HepG2 (cell line): ENCODE data around the gene TM4SF1. TPM values are rescaled to one million over a fixed set of nuclear protein-coding genes. Genes with fewer than 3 reads are reported as not detected.

Experiments
- ATAC-seq: fragments of 200-7000 bp; cut with Tn5 transposase; 3 replicates; pipeline ENCODE4 v1.9.1; 2020; ENCODE audit warnings: mild to moderate bottlenecking, moderate library complexity
- BruUV-seq: library from RNA; stranded (reverse); fragments of 400-500 nt; replicated peaks from 2 replicates; lab custom pipeline; 2021; lab: Mats Ljungman, UMichigan
- CTCF ChIA-PET: fragments of 300-600 bp; formaldehyde crosslinking; extraction: SDS; loops from one replicate; lab custom pipeline; 2021; ENCODE audit warnings: low total read pairs, inconsistent platforms, low intra/inter-chr PET ratio; lab: Yijun Ruan, JAX
- POLR2A ChIA-PET: fragments of 350-600 bp; sonication (Branson Sonifier 250); formaldehyde crosslinking; loops from one replicate; lab custom pipeline; 2020; ENCODE audit warnings: antibody characterized with exemption, inconsistent platforms; lab: Yijun Ruan, JAX
- DNase-seq: peaks from one replicate; pipeline ENCODE4 v3.0.0-alpha.2; 2015; ENCODE audit warnings: low spot score
- FAIRE-seq: peaks from 3 replicates; lab custom pipeline; 2011; peaks lifted over from hg19 to GRCh38; lab: Jason Lieb, UNC
- H2AFZ ChIP-seq: one replicate; pipeline ENCODE4 v1.6.1; 2011; ENCODE audit warnings: low read length, inconsistent platforms
- H3K27ac ChIP-seq: fragments of 300-600 bp; 3 replicates; pipeline ENCODE4 v1.8.0; 2011; ENCODE audit warnings: mixed run types, mild to moderate bottlenecking, mixed read lengths, low read length, inconsistent platforms; ENCODE audit not compliant: insufficient read depth; ENCODE audit errors: extremely low read length
- H3K27me3 ChIP-seq, 2 experiments: fragments of 200-600 bp in 1 of 2; 2 replicates in 1 of 2; 3 replicates in 1 of 2; pipeline versions ENCODE4 v1.6.0 to v1.8.0; 2011; ENCODE audit warnings: low read length in 2 of 2, mild to moderate bottlenecking in 2 of 2, moderate library complexity in 2 of 2, inconsistent platforms in 1 of 2; ENCODE audit not compliant: insufficient read depth in 2 of 2, control insufficient read depth in 1 of 2
- H3K36me3 ChIP-seq, 2 experiments: fragments of 200-600 bp in 1 of 2; replicated peaks in 1 of 2; 2 replicates in 1 of 2; 3 replicates in 1 of 2; pipeline versions ENCODE4 v1.5.1 to v1.8.0; 2011; ENCODE audit warnings: low read length in 2 of 2, inconsistent platforms in 1 of 2; ENCODE audit not compliant: insufficient read depth in 2 of 2, control insufficient read depth in 1 of 2
- H3K4me1 ChIP-seq: 2 replicates; pipeline ENCODE4 v1.5.1; 2012; ENCODE audit warnings: low read length, inconsistent platforms; ENCODE audit not compliant: insufficient read depth
- H3K4me2 ChIP-seq: 2 replicates; pipeline ENCODE4 v1.6.0; 2011; ENCODE audit warnings: low read depth, low read length, inconsistent platforms
- H3K4me3 ChIP-seq, 3 experiments: fragments of 200-600 bp in 1 of 3; sonication (generic), shearing (Covaris generic) in 1 of 3; replicated peaks in 1 of 3; 2 replicates each; pipeline ENCODE4 v1.5.1; 2011 to 2016; ENCODE audit warnings: low read length in 3 of 3, inconsistent platforms in 2 of 3, low read depth in 2 of 3, mild to moderate bottlenecking in 2 of 3, control low read depth in 1 of 3, mixed read lengths in 1 of 3; ENCODE audit not compliant: insufficient read depth in 1 of 3
- H3K79me2 ChIP-seq: one replicate; pipeline ENCODE4 v1.6.1; 2011; ENCODE audit warnings: low read length, inconsistent platforms; ENCODE audit not compliant: insufficient read depth
- H3K9ac ChIP-seq: 2 replicates; pipeline ENCODE4 v1.6.0; 2011; ENCODE audit warnings: mild to moderate bottlenecking, low read depth, low read length, inconsistent platforms; ENCODE audit not compliant: insufficient read depth
- H3K9me3 ChIP-seq: 2 replicates; pipeline ENCODE4 v1.5.1; 2012; ENCODE audit warnings: mild to moderate bottlenecking, low read length
- H4K20me1 ChIP-seq: 2 replicates; pipeline ENCODE4 v1.6.0; 2011; ENCODE audit warnings: inconsistent platforms, mild to moderate bottlenecking, low read length, moderate library complexity; ENCODE audit not compliant: insufficient read depth
- CEBPB ChIP-seq: IDR thresholded peaks from 2 replicates; pipeline ENCODE4 v1.6.1; 2011; ENCODE audit warnings: low read depth, low read length, improper control_type of control experiment, borderline replicate concordance
- CEBPG ChIP-seq: IDR thresholded peaks from 2 replicates; pipeline ENCODE4 v1.6.1; 2016
- LCORL ChIP-seq, 2 experiments: fragments of 450-650 bp in 1 of 2; sonication (generic) in 1 of 2; formaldehyde crosslinking in 1 of 2; IDR thresholded peaks; 2 replicates each; pipeline versions ENCODE4 v1.5.0 to v1.6.1; 2017 to 2020; ENCODE audit warnings: antibody characterized with exemption in 1 of 2, missing genetic modification reagents in 1 of 2
- SNRNP70 ChIP-seq: fragments of 200-400 bp; formaldehyde crosslinking; IDR thresholded peaks from 2 replicates; pipeline ENCODE4 v1.6.1; 2017; ENCODE audit warnings: mild to moderate bottlenecking, low read depth, low read length, moderate library complexity
- SRSF4 ChIP-seq: fragments of 200-400 bp; formaldehyde crosslinking; IDR thresholded peaks from one replicate; pipeline ENCODE4 v1.6.1; 2018; ENCODE audit warnings: mild to moderate bottlenecking, low read depth, low read length, moderate library complexity; ENCODE audit not compliant: poor library complexity, severe bottlenecking
- in situ Hi-C: cut with HindIII; loops from 2 replicates; pipeline ENCODE4 v1.10.0; 2017; ENCODE audit warnings: low pct_unique_long_range_greater_than_20kb; ENCODE audit not compliant: extremely low pct_ligation_motif_present
- intact Hi-C: fragments of 100-400 bp; cut with micrococcal nuclease; formaldehyde crosslinking; loops from one replicate; pipeline ENCODE4 v1.10.0; 2022; ENCODE audit not compliant: unreplicated experiment
- polyA plus RNA-seq, 8 experiments: library from polyadenylated mRNA; depleted of rRNA in 3 of 8; stranded (reverse) in 7 of 8; unstranded in 1 of 8; fragments of >200 nt; fragmentation: Illumina TruSeq in 4 of 8; extraction: Trizol in 4 of 8; gene quantifications; 2 replicates each; pipeline versions ENCODE4 v1.2.1 to v1.2.3, GENCODE V29; 2011 to 2016; ENCODE audit warnings: low read depth in 4 of 8, missing spikeins in 1 of 8, mixed read lengths in 1 of 8; ENCODE audit not compliant: insufficient read depth in 1 of 8
- total RNA-seq, 5 experiments: library from RNA; depleted of rRNA; stranded (reverse); fragments of >200 nt; fragmentation: Illumina TruSeq; extraction: Trizol; gene quantifications; 2 replicates each; pipeline ENCODE4 v1.2.3, GENCODE V29; 2016; ENCODE audit warnings: low read depth in 1 of 5
- TF ChIP-seq, protein P1 (sequence below): IDR thresholded peaks from 2 replicates; pipeline ENCODE4 v1.6.1; 2012; ENCODE audit warnings: low read depth, low read length, improper control_type of control experiment
- TF ChIP-seq, protein P2 (sequence below), 2 experiments: fragments of 450-650 bp in 1 of 2; sonication (generic) in 1 of 2; formaldehyde crosslinking; IDR thresholded peaks; 2 replicates each; pipeline versions ENCODE4 v1.5.0 to v1.8.0; 2020 to 2022; ENCODE audit warnings: mild to moderate bottlenecking in 1 of 2, missing genetic modification reagents in 1 of 2
- TF ChIP-seq, protein P3 (sequence below): sonication (generic); formaldehyde crosslinking; IDR thresholded peaks from 2 replicates; pipeline ENCODE4 v1.5.0; 2020; ENCODE audit warnings: missing genetic modification reagents

Gene TM4SF1
- total and polyA plus RNA-seq, 2 of the 13 experiments (the other 11 are each of a cell fraction or from before 2014, with no cell fraction given): 431 to 1,359 TPM

DNA sequence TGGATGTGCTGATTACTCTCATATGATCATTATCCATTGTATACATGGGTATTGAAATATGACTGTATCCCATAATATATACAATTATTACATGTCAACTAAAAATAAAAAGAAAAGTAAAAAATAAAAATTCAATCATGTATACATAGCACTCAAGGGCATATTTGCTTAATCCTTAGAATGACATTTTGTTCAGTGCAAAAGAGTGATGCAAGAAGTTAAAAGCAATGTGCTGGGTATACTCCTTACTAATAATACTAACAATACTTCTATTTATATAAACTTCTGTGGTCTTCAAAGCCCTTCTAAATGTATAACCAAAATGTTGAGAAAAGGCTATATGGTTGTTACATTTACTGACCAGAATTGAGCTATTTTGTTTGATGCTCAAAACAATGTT lies 23.2 kb upstream of the TM4SF1 start:
- Histone ChIP-seq H3K27ac (peak overlapping the region; percentile 94), H3K36me3 (no peaks in the 10 kb centered on the region), H3K4me3 (peak overlapping the region in 1 of 3 experiments; percentile 36; a peak in 1 of 6 replicates), H3K4me1 (peaks cover 91% of the 10 kb centered on the region), H2AFZ (no peak overlapping the region), H3K9ac (peak overlapping the region; percentile 53), H3K4me2 (peak overlapping the region; percentile 67), H3K9me3 (no peaks in the 10 kb centered on the region), H3K79me2 (no peaks in the 10 kb centered on the region), H3K27me3 (no peaks in the 10 kb centered on the region), H4K20me1 (no peaks in the 10 kb centered on the region)
- FAIRE-seq (no peak), ATAC-seq (no peak), DNase-seq (no peak)
- POLR2A ChIA-PET: interaction anchor here (0.9 to 3.1 kb wide), 5 partner anchors 15 to 79 kb away, joined by 3 to 73 read pairs (median 23); partner anchors contain the start of gene TM4SF1
- intact Hi-C loops (loop anchor here (1.0 kb wide), 1 partner anchor 7 kb away; no protein-coding TSS in a partner anchor), in situ Hi-C loops (no loop called here)
- CTCF ChIA-PET: interaction anchor here (1.1 kb wide), 1 partner anchor 88 kb away, joined by 3 read pairs; no protein-coding TSS in a partner anchor
- no TSS peak for BruUV-seq
- TF ChIP-seq CEBPG (CRISPR knock-in tag) (peak; percentile 62), CEBPB (peak; percentile 66; the same call in 1 of the 2 replicates), LCORL (IDR thresholded peaks at IDR 0.05) (no peak), LCORL (CRISPR knock-in tag; IDR thresholded peaks at IDR 0.05) (0 out of 2 replicates have a peak, but pooled peaks have one; percentile 8), SNRNP70 (no peak), SRSF4 (no peak)
- TF ChIP-seq, protein P1, sequence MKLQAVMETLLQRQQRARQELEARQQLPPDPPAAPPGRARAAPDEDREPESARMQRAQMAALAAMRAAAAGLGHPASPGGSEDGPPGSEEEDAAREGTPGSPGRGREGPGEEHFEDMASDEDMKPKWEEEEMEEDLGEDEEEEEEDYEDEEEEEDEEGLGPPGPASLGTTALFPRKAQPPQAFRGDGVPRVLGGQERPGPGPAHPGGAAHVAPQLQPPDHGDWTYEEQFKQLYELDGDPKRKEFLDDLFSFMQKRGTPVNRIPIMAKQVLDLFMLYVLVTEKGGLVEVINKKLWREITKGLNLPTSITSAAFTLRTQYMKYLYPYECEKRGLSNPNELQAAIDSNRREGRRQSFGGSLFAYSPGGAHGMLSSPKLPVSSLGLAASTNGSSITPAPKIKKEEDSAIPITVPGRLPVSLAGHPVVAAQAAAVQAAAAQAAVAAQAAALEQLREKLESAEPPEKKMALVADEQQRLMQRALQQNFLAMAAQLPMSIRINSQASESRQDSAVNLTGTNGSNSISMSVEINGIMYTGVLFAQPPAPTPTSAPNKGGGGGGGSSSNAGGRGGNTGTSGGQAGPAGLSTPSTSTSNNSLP: 0 out of 2 replicates have a peak, but pooled peaks have one; percentile 11
- TF ChIP-seq, protein P2, sequence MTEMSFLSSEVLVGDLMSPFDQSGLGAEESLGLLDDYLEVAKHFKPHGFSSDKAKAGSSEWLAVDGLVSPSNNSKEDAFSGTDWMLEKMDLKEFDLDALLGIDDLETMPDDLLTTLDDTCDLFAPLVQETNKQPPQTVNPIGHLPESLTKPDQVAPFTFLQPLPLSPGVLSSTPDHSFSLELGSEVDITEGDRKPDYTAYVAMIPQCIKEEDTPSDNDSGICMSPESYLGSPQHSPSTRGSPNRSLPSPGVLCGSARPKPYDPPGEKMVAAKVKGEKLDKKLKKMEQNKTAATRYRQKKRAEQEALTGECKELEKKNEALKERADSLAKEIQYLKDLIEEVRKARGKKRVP (CRISPR knock-in tag; IDR thresholded peaks at IDR 0.05): peak in 1 of 2 experiments; percentile 33; a peak in 1 of 4 replicates
- TF ChIP-seq, protein P3, sequence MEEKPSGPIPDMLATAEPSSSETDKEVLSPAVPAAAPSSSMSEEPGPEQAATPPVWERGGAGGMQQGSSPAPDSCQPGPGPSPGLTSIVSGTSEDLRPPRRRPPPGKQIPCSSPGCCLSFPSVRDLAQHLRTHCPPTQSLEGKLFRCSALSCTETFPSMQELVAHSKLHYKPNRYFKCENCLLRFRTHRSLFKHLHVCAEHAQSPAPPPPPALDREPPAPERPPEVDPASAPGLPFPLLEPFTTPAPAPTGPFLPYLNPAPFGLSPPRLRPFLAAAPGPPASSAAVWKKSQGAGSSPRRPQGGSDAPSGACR (CRISPR knock-in tag): no peak
